WTC11 (cell line): Measurements from ENCODE around the gene COX6A1. TPM values are rescaled to one million over a fixed set of nuclear protein-coding genes. Genes with fewer than 3 reads are reported as not detected.

Source experiments
- ATAC-seq: fragments of 200-7000 bp; cut with Tn5 transposase; 2 replicates; pipeline ENCODE4 v1.10.0; 2021; ENCODE audit warnings: mild to moderate bottlenecking, moderate library complexity
- CTCF ChIA-PET: fragments of 300-600 bp; sonication (Branson Sonifier 250); formaldehyde crosslinking; loops from one replicate; lab custom pipeline; 2021; ENCODE audit warnings: antibody characterized with exemption; lab: Charles Lee
- POLR2A ChIA-PET: fragments of 350-600 bp; sonication (Branson Sonifier 250); formaldehyde crosslinking; loops from one replicate; lab custom pipeline; 2021; ENCODE audit warnings: antibody characterized with exemption; lab: Charles Lee
- DNase-seq: peaks from one replicate; pipeline ENCODE4 v3.0.0; 2021; ENCODE audit warnings: low spot score
- H3K27ac Mint-ChIP-seq: 2 replicates; pipeline ENCODE4 v1.8.0; 2021; ENCODE audit warnings: mixed read lengths
- H3K27me3 Mint-ChIP-seq: 2 replicates; pipeline ENCODE4 v1.8.0; 2021; ENCODE audit warnings: low read depth, mild to moderate bottlenecking, moderate library complexity, mixed read lengths
- H3K36me3 Mint-ChIP-seq: 2 replicates; pipeline ENCODE4 v1.8.0; 2021; ENCODE audit warnings: mixed read lengths
- H3K4me1 Mint-ChIP-seq: 2 replicates; pipeline ENCODE4 v1.8.0; 2022; ENCODE audit warnings: mixed read lengths
- H3K4me3 Mint-ChIP-seq: 2 replicates; pipeline ENCODE4 v1.8.0; 2021; ENCODE audit warnings: mild to moderate bottlenecking, moderate library complexity, mixed read lengths
- H3K9me3 Mint-ChIP-seq: 2 replicates; pipeline ENCODE4 v1.8.0; 2021; ENCODE audit warnings: mixed read lengths
- AR ChIP-seq: fragments of 250-450 bp; sonication (Bioruptor Pico); IDR thresholded peaks from 2 replicates; pipeline ENCODE4 v1.9.0; 2021; ENCODE audit warnings: mild to moderate bottlenecking
- ATF1 ChIP-seq: sonication (generic); formaldehyde crosslinking; IDR thresholded peaks from 2 replicates; pipeline ENCODE4 v1.8.1; 2023; ENCODE audit warnings: mild to moderate bottlenecking, moderate library complexity, missing genetic modification reagents
- ATF3 ChIP-seq: sonication (generic); formaldehyde crosslinking; conservative IDR thresholded peaks from 2 replicates; pipeline ENCODE4 v1.8.1; 2022; ENCODE audit warnings: mild to moderate bottlenecking, missing genetic modification reagents
- CBFB ChIP-seq: sonication (generic); formaldehyde crosslinking; IDR thresholded peaks from 2 replicates; pipeline ENCODE4 v1.8.1; 2022; ENCODE audit warnings: mild to moderate bottlenecking, low read depth, missing genetic modification reagents
- ELF4 ChIP-seq: sonication (generic); formaldehyde crosslinking; IDR thresholded peaks from 2 replicates; pipeline ENCODE4 v1.8.1; 2022; ENCODE audit warnings: low read depth, mild to moderate bottlenecking, moderate library complexity, missing genetic modification reagents
- ETV6 ChIP-seq: sonication (generic); formaldehyde crosslinking; IDR thresholded peaks from 2 replicates; pipeline ENCODE4 v1.8.1; 2022; ENCODE audit warnings: mild to moderate bottlenecking, missing genetic modification reagents
- FOXP1 ChIP-seq: sonication (generic); formaldehyde crosslinking; IDR thresholded peaks from 2 replicates; pipeline ENCODE4 v1.8.0; 2022; ENCODE audit warnings: missing genetic modification reagents, mild to moderate bottlenecking, moderate library complexity, borderline replicate concordance
- MAX ChIP-seq: sonication (generic); formaldehyde crosslinking; IDR thresholded peaks from 2 replicates; pipeline ENCODE4 v1.8.0; 2022; ENCODE audit warnings: mild to moderate bottlenecking, missing genetic modification reagents
- MXD4 ChIP-seq: fragments of 250-450 bp; sonication (Bioruptor Pico); IDR thresholded peaks from 2 replicates; pipeline ENCODE4 v1.8.0; 2021; ENCODE audit warnings: mild to moderate bottlenecking, moderate library complexity, borderline replicate concordance
- MYBL2 ChIP-seq: sonication (generic); formaldehyde crosslinking; IDR thresholded peaks from 2 replicates; pipeline ENCODE4 v1.8.1; 2023; ENCODE audit warnings: mild to moderate bottlenecking, moderate library complexity, missing genetic modification reagents
- NR1H2 ChIP-seq: sonication (generic); formaldehyde crosslinking; IDR thresholded peaks from 2 replicates; pipeline ENCODE4 v1.9.0; 2021; ENCODE audit warnings: mild to moderate bottlenecking, moderate library complexity, missing genetic modification reagents
- PREB ChIP-seq: sonication (generic); formaldehyde crosslinking; IDR thresholded peaks from 2 replicates; pipeline ENCODE4 v1.8.1; 2022; ENCODE audit warnings: mild to moderate bottlenecking, missing genetic modification reagents, moderate library complexity, borderline replicate concordance
- SMAD3 ChIP-seq: sonication (generic); formaldehyde crosslinking; IDR thresholded peaks from 2 replicates; pipeline ENCODE4 v1.8.0; 2022; ENCODE audit warnings: missing genetic modification reagents, mild to moderate bottlenecking, borderline replicate concordance
- SOX15 ChIP-seq: fragments of 250-450 bp; sonication (Bioruptor Pico); IDR thresholded peaks from 2 replicates; pipeline ENCODE4 v1.9.0; 2021; ENCODE audit warnings: mild to moderate bottlenecking
- USF2 ChIP-seq: sonication (generic); formaldehyde crosslinking; IDR thresholded peaks from 2 replicates; pipeline ENCODE4 v1.8.1; 2023; ENCODE audit warnings: mild to moderate bottlenecking, missing genetic modification reagents, moderate library complexity
- ZNF232 ChIP-seq: sonication (generic); formaldehyde crosslinking; IDR thresholded peaks from 2 replicates; pipeline ENCODE4 v1.8.0; 2022; ENCODE audit warnings: mild to moderate bottlenecking, missing genetic modification reagents
- ZNF423 ChIP-seq: fragments of 250-450 bp; sonication (Bioruptor Pico); IDR thresholded peaks from 2 replicates; pipeline ENCODE4 v2.1.2; 2022; ENCODE audit warnings: mild to moderate bottlenecking, moderate library complexity
- total RNA-seq: library from RNA; stranded (reverse); gene quantifications from 3 replicates; pipeline ENCODE4 v1.2.3, GENCODE V29; 2021
- TF ChIP-seq, protein P1 (sequence below): sonication (generic); formaldehyde crosslinking; IDR thresholded peaks from 2 replicates; pipeline ENCODE4 v1.8.1; 2023; ENCODE audit warnings: mild to moderate bottlenecking, missing genetic modification reagents, borderline replicate concordance
- TF ChIP-seq, protein P2 (sequence below): fragments of 250-450 bp; sonication (Bioruptor Pico); IDR thresholded peaks from 2 replicates; pipeline ENCODE4 v1.9.0; 2021; ENCODE audit warnings: mild to moderate bottlenecking, borderline replicate concordance
- TF ChIP-seq, protein P3 (sequence below): sonication (generic); formaldehyde crosslinking; IDR thresholded peaks from 2 replicates; pipeline ENCODE4 v1.8.0; 2022; ENCODE audit warnings: mild to moderate bottlenecking, missing genetic modification reagents
- TF ChIP-seq, protein P4 (sequence below): fragments of 250-450 bp; sonication (Bioruptor Pico); IDR thresholded peaks from 2 replicates; pipeline ENCODE4 v1.9.0; 2021; ENCODE audit warnings: mild to moderate bottlenecking

The COX6A1 gene
- total RNA-seq, 1 experiment from 2014 or later = 573 TPM

DNA sequence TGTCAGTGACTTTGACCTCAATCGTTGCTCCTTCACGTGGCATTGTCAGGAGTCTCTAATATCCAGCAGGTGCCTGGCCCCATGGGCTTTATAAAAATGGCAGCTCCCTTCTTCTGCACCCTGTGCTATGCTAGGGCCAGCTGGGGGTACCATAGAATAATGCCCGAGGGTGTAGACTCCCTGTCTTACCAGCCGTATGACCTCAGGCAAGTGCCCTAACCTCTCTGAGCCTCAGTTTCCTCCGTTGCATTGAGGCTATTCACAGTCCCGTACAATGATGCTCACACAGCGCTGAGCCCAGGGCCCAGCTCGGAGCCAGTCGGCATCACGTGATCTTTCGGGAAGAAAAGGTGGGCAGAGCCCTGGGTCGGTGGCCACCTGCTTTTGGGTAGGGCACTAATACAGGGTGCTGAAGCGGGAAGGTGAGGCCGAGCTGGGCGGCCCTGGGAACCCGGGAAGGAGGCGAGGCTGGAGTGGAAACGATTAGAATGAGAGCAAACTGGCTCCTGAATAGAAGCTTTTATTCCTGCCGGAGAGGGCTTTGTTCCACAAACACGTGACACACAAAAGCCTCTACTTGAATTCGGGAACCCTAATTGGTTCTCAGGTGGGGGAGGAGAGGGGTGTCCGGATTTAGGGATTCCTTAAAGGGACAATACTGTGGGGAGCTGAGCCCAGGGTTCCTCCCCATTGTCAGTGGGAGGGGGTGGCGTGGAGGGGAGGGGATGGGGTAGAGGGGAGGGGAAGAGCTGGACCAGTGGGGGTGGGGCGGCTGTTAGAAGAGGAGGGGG lies 49.0 kb upstream of the COX6A1 start:
- Mint-ChIP-seq H3K9me3 (no peaks in the 10 kb centered on the region), H3K4me3 (peak overlapping the region; percentile 66), H3K36me3 (no peaks in the 10 kb centered on the region), H3K4me1 (peaks cover 33% of the 10 kb centered on the region), H3K27me3 (no peaks in the 10 kb centered on the region), H3K27ac (peak overlapping the region; percentile 96)
- peak; percentile 87 for ATAC-seq
- POLR2A ChIA-PET = interaction anchor here (0.6 to 1.6 kb wide), 17 partner anchors 8 to 614 kb away, joined by 3 to 14 read pairs (median 5); partner anchors contain the start of genes RNU4-1 and RNU4-2
- DNase-seq = peak; percentile 79
- CTCF ChIA-PET = interaction anchor here (0.6 to 2.5 kb wide), 16 partner anchors 19 to 270 kb away, joined by 3 to 25 read pairs (median 4); partner anchors contain the start of genes COX6A1, MSI1 and PXN
- TF ChIP-seq MYBL2 (no peak), ZNF232 (no peak), FOXP1 (CRISPR knock-in tag) (no peak; the same call in 1 of the 2 replicates), MAX (CRISPR knock-in tag) (peak; percentile 94), NR1H2 (no peak), PREB (CRISPR knock-in tag) (no peak), ZNF423 (CRISPR knock-in tag) (no peak), ATF3 (CRISPR knock-in tag) (no peak), USF2 (CRISPR knock-in tag) (peak; percentile 96), AR (CRISPR knock-in tag) (no peak), ELF4 (CRISPR knock-in tag) (no peak), CBFB (CRISPR knock-in tag) (no peak), SOX15 (CRISPR knock-in tag) (no peak), MXD4 (CRISPR knock-in tag) (no peak), ATF1 (CRISPR knock-in tag) (no peak), SMAD3 (peak; percentile 89), ETV6 (peak; percentile 92; the same call in 1 of the 2 replicates)
- TF ChIP-seq, protein P1, sequence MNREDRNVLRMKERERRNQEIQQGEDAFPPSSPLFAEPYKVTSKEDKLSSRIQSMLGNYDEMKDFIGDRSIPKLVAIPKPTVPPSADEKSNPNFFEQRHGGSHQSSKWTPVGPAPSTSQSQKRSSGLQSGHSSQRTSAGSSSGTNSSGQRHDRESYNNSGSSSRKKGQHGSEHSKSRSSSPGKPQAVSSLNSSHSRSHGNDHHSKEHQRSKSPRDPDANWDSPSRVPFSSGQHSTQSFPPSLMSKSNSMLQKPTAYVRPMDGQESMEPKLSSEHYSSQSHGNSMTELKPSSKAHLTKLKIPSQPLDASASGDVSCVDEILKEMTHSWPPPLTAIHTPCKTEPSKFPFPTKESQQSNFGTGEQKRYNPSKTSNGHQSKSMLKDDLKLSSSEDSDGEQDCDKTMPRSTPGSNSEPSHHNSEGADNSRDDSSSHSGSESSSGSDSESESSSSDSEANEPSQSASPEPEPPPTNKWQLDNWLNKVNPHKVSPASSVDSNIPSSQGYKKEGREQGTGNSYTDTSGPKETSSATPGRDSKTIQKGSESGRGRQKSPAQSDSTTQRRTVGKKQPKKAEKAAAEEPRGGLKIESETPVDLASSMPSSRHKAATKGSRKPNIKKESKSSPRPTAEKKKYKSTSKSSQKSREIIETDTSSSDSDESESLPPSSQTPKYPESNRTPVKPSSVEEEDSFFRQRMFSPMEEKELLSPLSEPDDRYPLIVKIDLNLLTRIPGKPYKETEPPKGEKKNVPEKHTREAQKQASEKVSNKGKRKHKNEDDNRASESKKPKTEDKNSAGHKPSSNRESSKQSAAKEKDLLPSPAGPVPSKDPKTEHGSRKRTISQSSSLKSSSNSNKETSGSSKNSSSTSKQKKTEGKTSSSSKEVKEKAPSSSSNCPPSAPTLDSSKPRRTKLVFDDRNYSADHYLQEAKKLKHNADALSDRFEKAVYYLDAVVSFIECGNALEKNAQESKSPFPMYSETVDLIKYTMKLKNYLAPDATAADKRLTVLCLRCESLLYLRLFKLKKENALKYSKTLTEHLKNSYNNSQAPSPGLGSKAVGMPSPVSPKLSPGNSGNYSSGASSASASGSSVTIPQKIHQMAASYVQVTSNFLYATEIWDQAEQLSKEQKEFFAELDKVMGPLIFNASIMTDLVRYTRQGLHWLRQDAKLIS = no peak
- TF ChIP-seq, protein P2, sequence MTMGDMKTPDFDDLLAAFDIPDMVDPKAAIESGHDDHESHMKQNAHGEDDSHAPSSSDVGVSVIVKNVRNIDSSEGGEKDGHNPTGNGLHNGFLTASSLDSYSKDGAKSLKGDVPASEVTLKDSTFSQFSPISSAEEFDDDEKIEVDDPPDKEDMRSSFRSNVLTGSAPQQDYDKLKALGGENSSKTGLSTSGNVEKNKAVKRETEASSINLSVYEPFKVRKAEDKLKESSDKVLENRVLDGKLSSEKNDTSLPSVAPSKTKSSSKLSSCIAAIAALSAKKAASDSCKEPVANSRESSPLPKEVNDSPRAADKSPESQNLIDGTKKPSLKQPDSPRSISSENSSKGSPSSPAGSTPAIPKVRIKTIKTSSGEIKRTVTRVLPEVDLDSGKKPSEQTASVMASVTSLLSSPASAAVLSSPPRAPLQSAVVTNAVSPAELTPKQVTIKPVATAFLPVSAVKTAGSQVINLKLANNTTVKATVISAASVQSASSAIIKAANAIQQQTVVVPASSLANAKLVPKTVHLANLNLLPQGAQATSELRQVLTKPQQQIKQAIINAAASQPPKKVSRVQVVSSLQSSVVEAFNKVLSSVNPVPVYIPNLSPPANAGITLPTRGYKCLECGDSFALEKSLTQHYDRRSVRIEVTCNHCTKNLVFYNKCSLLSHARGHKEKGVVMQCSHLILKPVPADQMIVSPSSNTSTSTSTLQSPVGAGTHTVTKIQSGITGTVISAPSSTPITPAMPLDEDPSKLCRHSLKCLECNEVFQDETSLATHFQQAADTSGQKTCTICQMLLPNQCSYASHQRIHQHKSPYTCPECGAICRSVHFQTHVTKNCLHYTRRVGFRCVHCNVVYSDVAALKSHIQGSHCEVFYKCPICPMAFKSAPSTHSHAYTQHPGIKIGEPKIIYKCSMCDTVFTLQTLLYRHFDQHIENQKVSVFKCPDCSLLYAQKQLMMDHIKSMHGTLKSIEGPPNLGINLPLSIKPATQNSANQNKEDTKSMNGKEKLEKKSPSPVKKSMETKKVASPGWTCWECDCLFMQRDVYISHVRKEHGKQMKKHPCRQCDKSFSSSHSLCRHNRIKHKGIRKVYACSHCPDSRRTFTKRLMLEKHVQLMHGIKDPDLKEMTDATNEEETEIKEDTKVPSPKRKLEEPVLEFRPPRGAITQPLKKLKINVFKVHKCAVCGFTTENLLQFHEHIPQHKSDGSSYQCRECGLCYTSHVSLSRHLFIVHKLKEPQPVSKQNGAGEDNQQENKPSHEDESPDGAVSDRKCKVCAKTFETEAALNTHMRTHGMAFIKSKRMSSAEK = peak; percentile 60; the same call in 1 of the 2 replicates
- TF ChIP-seq, protein P3, sequence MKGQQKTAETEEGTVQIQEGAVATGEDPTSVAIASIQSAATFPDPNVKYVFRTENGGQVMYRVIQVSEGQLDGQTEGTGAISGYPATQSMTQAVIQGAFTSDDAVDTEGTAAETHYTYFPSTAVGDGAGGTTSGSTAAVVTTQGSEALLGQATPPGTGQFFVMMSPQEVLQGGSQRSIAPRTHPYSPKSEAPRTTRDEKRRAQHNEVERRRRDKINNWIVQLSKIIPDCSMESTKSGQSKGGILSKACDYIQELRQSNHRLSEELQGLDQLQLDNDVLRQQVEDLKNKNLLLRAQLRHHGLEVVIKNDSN (CRISPR knock-in tag) = peak; percentile 96
- TF ChIP-seq, protein P4, sequence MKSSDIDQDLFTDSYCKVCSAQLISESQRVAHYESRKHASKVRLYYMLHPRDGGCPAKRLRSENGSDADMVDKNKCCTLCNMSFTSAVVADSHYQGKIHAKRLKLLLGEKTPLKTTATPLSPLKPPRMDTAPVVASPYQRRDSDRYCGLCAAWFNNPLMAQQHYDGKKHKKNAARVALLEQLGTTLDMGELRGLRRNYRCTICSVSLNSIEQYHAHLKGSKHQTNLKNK (CRISPR knock-in tag) = no peak
